Activated T-helper 2 cell treated with anti-CD3 and anti-CD28 coated beads, Interferon-gamma antibody, Interleukin-2, Interleukin-4, amounts not matched to agents 10 μg/mL and 5 μg/mL and 100 μg/mL, durations not matched to agents 14 hours and 24 hours and 36 hours (primary cell): ENCODE measurements around the gene KDM7A. TPM values are rescaled to one million over a fixed set of nuclear protein-coding genes. Genes with fewer than 3 reads are reported as not detected.
"Not testable (repeated sequence)": the region's sequence is repeated elsewhere in the genome, so short reads cannot be mapped to it uniquely, and the experiment has no call there.

Source experiments
- DNase-seq: peaks from one replicate; pipeline ENCODE4 v3.0.0; 2021; ENCODE audit warnings: low spot score
- H3K27ac Mint-ChIP-seq: one replicate; pipeline ENCODE4 v1.8.0; 2021; ENCODE audit warnings: mixed read lengths
- H3K27me3 Mint-ChIP-seq: one replicate; pipeline ENCODE4 v1.8.0; 2021; ENCODE audit warnings: low read depth, mixed read lengths
- H3K36me3 Mint-ChIP-seq: one replicate; pipeline ENCODE4 v1.8.0; 2021; ENCODE audit warnings: low read depth, mixed read lengths
- H3K4me1 Mint-ChIP-seq: one replicate; pipeline ENCODE4 v1.8.0; 2021; ENCODE audit warnings: low read depth, mixed read lengths
- H3K4me3 Mint-ChIP-seq: one replicate; pipeline ENCODE4 v1.8.0; 2021; ENCODE audit warnings: low read depth, mild to moderate bottlenecking, moderate library complexity, mixed read lengths
- H3K9me3 Mint-ChIP-seq: one replicate; pipeline ENCODE4 v1.8.0; 2021; ENCODE audit warnings: mixed read lengths
- intact Hi-C: fragments of 100-400 bp; cut with micrococcal nuclease; formaldehyde crosslinking; loops from one replicate; pipeline ENCODE4 v1.15.1; 2023
- total RNA-seq: library from RNA; stranded (reverse); gene quantifications from 2 replicates; pipeline ENCODE4 v1.2.3, GENCODE V29; 2022

KDM7A gene
- total RNA-seq, 1 donor from 2014 or later, result 10.4 TPM

GRCh38 chr7:140141256-140141655, 35.5 kb downstream of the KDM7A start:
- Mint-ChIP-seq H3K36me3 (peaks cover 25% of the 10 kb centered on the region), H3K9me3 (peaks cover 22% of the 10 kb centered on the region), H3K27ac (no peak overlapping the region), H3K4me1 (peaks cover 19% of the 10 kb centered on the region), H3K4me3 (no peak overlapping the region), H3K27me3 (no peaks in the 10 kb centered on the region)
- no peak for DNase-seq
- intact Hi-C loops, result no loop called here

- peaks cover 18% of the 10 kb centered on the region for H3K36me3 Mint-ChIP-seq
- no peaks in the 10 kb centered on the region for H3K9me3 Mint-ChIP-seq
- DNase-seq, result no peak
- peaks cover 3% of the 10 kb centered on the region for H3K4me1 Mint-ChIP-seq
- intact Hi-C loops, result no loop called here
- H3K27ac Mint-ChIP-seq, result no peak overlapping the region
- H3K27me3 Mint-ChIP-seq, result no peaks in the 10 kb centered on the region
- no peak overlapping the region for H3K4me3 Mint-ChIP-seq
These were observed 39.7 kb downstream of the KDM7A start for GRCh38 chr7:140137078-140137477.

DNA sequence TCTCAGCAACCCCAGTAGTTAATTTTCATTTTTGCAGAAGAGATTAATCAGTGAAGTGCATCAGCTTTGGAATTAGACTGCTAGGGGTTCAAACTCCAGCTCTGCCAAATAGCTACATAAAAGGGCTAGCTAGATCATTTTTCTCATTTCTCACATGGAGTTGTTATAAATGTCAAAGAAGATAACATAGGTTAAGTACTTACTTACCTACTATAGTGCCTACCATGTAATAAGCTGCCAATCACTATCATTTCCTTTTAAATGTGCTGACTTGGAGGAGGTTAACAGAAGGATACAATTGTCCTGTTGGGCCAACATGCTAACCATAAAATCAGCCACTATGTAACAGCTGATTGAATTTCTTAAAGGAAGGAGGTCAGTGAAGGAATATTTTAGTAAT, 40.7 kb downstream of the KDM7A start:
- H3K27ac Mint-ChIP-seq, result no peak overlapping the region
- H3K4me1 Mint-ChIP-seq, result peaks cover 3% of the 10 kb centered on the region
- no peaks in the 10 kb centered on the region for H3K27me3 Mint-ChIP-seq
- H3K4me3 Mint-ChIP-seq, result no peak overlapping the region
- no peaks in the 10 kb centered on the region for H3K9me3 Mint-ChIP-seq
- intact Hi-C loops, result no loop called here
- H3K36me3 Mint-ChIP-seq, result peaks cover 26% of the 10 kb centered on the region
- DNase-seq, result no peak

GRCh38 chr7:140134039-140134438, 42.7 kb downstream of the KDM7A start:
- H3K27ac Mint-ChIP-seq, result no peak overlapping the region
- H3K36me3 Mint-ChIP-seq, result peaks cover 36% of the 10 kb centered on the region
- intact Hi-C loops, result no loop called here
- no peak for DNase-seq
- H3K4me1 Mint-ChIP-seq, result peaks cover 2% of the 10 kb centered on the region
- no peaks in the 10 kb centered on the region for H3K9me3 Mint-ChIP-seq
- H3K27me3 Mint-ChIP-seq, result no peaks in the 10 kb centered on the region
- no peak overlapping the region for H3K4me3 Mint-ChIP-seq

GRCh38 chr7:140127360-140128127, 49.2 kb downstream of the KDM7A start:
- intact Hi-C loops, result no loop called here
- Mint-ChIP-seq H3K4me1 (peaks cover 16% of the 10 kb centered on the region), H3K27ac (no peak overlapping the region), H3K27me3 (no peaks in the 10 kb centered on the region), H3K4me3 (no peak overlapping the region), H3K9me3 (no peaks in the 10 kb centered on the region), H3K36me3 (peaks cover 69% of the 10 kb centered on the region)
- DNase-seq, result no peak

GRCh38 chr7:140126435-140127034, 50.2 kb downstream of the KDM7A start:
- Mint-ChIP-seq H3K9me3 (no peaks in the 10 kb centered on the region), H3K4me1 (peaks cover 15% of the 10 kb centered on the region), H3K27me3 (no peaks in the 10 kb centered on the region), H3K36me3 (peaks cover 62% of the 10 kb centered on the region), H3K4me3 (no peak overlapping the region), H3K27ac (peak overlapping the region; percentile 42)
- intact Hi-C loops, result no loop called here
- DNase-seq, result no peak

GRCh38 chr7:140122965-140123364, 53.8 kb downstream of the KDM7A start:
- Mint-ChIP-seq H3K27me3 (no peaks in the 10 kb centered on the region), H3K9me3 (no peaks in the 10 kb centered on the region), H3K27ac (no peak overlapping the region), H3K4me3 (no peak overlapping the region), H3K4me1 (peaks cover 12% of the 10 kb centered on the region), H3K36me3 (peaks cover 54% of the 10 kb centered on the region)
- DNase-seq, result no peak
- intact Hi-C loops, result no loop called here

GRCh38 chr7:140121326-140121725, 55.5 kb downstream of the KDM7A start:
- Mint-ChIP-seq H3K36me3 (peaks cover 53% of the 10 kb centered on the region), H3K4me3 (no peak overlapping the region), H3K4me1 (peaks cover 4% of the 10 kb centered on the region), H3K9me3 (no peaks in the 10 kb centered on the region), H3K27me3 (no peaks in the 10 kb centered on the region), H3K27ac (no peak overlapping the region)
- intact Hi-C loops, result no loop called here
- DNase-seq, result no peak

DNA sequence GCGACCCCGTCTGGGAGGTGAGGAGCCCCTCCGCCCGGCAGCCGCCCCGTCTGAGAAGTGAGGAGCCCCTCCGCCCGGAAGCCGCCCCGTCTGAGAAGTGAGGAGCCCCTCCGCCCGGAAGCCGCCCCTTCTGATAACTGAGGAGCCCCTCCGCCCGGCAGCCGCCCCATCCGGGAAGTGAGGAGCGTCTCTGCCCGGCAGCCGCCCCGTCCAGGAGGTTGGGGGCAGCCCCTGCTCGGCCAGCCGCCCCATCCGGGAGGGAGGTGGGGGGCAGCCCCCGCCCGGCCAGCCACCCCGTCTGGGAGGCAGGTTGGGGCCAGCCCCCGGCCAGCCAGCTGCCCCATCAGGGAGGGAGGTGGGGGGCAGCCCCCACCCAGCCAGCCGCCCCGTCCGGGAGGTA, 62.0 kb downstream of the KDM7A start:
- H3K27me3 Mint-ChIP-seq, H3K4me3 Mint-ChIP-seq, DNase-seq, H3K4me1 Mint-ChIP-seq, intact Hi-C loops, H3K27ac Mint-ChIP-seq, H3K9me3 Mint-ChIP-seq: not testable (repeated sequence)
- peaks cover 72% of the 10 kb centered on the region for H3K36me3 Mint-ChIP-seq

DNA sequence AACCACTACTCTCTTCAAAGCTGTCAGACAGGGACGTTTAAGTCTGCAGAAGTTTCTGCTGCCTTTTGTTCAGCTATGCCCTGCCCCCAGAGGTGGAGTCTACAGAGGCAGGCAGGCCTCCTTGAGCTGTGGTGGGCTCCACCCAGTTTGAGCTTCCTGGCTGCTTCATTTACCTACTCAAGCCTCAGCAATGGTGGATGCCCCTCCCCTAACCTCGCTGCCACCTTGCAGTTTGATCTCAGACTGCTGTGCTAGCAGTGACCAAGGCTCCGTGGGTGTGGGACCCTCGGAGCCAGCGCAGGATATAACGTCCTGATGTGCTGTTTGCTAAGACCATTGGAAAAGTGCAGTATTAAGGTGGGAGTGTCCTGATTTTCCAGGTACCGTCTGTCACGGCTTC, 68.0 kb downstream of the KDM7A start:
- H3K4me1 Mint-ChIP-seq, DNase-seq, H3K4me3 Mint-ChIP-seq, H3K27me3 Mint-ChIP-seq, H3K27ac Mint-ChIP-seq, intact Hi-C loops: not testable (repeated sequence)
- peaks cover 25% of the 10 kb centered on the region for H3K9me3 Mint-ChIP-seq
- H3K36me3 Mint-ChIP-seq, result peaks cover 93% of the 10 kb centered on the region

DNA sequence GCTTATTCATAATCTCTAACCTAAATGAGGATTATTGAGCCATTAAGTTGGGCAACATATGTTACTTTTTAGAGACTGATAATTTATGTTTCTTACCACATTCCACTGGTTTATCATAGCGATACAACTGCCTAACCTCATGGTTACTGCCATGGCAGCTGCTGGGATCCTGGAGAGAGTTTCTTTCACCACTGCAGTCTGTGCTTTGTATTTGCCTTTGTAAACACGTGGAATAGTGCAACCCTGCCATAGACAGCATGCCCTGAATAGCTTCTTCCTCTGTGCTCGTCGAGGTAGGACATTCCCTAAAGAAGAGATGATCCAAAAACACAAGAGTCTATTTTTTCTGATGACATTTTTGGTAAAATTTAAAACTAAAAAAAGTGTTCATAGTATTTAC, 80.3 kb downstream of the KDM7A start:
- Mint-ChIP-seq H3K27ac (no peak overlapping the region), H3K27me3 (no peaks in the 10 kb centered on the region), H3K9me3 (no peaks in the 10 kb centered on the region), H3K4me1 (no peaks in the 10 kb centered on the region), H3K4me3 (no peak overlapping the region), H3K36me3 (peaks cover 74% of the 10 kb centered on the region)
- no peak for DNase-seq
- intact Hi-C loops, result no loop called here

DNA sequence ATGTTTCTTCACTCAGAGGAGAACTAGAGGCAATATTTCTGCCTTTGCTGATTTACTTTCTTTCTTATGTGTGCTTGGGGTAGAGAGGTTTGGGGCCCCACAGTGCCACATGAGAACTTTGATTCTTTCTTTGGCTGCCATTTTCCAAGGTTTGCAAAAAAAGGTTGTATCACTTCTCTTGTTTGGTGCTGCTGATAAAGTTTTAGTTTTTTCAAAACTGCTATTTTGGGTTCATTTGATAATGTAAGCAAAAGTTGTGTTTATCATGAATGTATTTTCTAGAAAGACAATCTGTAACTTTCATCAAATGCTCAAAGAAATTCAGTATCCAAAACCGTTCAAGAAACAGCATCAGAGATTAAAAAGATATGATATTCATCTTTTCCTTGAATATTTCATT, 83.4 kb downstream of the KDM7A start:
- H3K9me3 Mint-ChIP-seq, result no peaks in the 10 kb centered on the region
- intact Hi-C loops, result no loop called here
- H3K4me3 Mint-ChIP-seq, result no peak overlapping the region
- no peak for DNase-seq
- peaks cover 2% of the 10 kb centered on the region for H3K4me1 Mint-ChIP-seq
- H3K27ac Mint-ChIP-seq, result no peak overlapping the region
- H3K27me3 Mint-ChIP-seq, result no peaks in the 10 kb centered on the region
- peaks cover 69% of the 10 kb centered on the region for H3K36me3 Mint-ChIP-seq

DNA sequence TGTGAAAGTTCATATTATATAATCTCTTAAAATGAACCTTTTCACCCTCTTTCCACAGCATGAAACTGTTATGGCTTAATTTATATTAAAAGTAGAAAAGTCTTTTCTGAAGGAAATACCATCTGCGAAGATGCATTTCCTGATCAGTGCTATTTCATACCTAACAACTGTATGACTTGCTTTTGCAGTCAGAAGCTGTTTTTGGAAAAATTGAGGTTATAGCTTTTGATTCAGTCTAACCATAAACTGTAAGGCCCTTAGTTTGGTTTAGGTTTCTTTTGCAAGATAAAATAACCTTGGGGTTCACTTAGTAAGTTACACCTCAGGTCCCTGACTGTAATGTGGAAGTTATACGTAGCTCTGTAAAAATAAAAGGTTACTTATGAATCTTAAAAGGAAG, 91.3 kb downstream of the KDM7A start:
- intact Hi-C loops, result no loop called here
- H3K27ac Mint-ChIP-seq, result peak overlapping the region; percentile 10
- no peak overlapping the region for H3K4me3 Mint-ChIP-seq
- peaks cover 11% of the 10 kb centered on the region for H3K36me3 Mint-ChIP-seq
- DNase-seq, result no peak
- peaks cover 4% of the 10 kb centered on the region for H3K27me3 Mint-ChIP-seq
- H3K9me3 Mint-ChIP-seq, result no peaks in the 10 kb centered on the region
- peaks cover 22% of the 10 kb centered on the region for H3K4me1 Mint-ChIP-seq
